ENCODE measurements around the gene MELK.
A peak's percentile ranks its signal among the peaks of the same experiment; 100 is the strongest.
"Not testable (repeated sequence)": the region's sequence is repeated elsewhere in the genome, so short reads cannot be mapped to it uniquely, and the experiment has no call there.

The MELK gene

GRCh38 chr9:36572515-36573418 is at the start of gene MELK:
MELK (plus strand) TSS chr9:36572895; CDS start chr9:36581682, 8,787 bp downstream.
- DNase-seq, result peak; percentile 38

DNA sequence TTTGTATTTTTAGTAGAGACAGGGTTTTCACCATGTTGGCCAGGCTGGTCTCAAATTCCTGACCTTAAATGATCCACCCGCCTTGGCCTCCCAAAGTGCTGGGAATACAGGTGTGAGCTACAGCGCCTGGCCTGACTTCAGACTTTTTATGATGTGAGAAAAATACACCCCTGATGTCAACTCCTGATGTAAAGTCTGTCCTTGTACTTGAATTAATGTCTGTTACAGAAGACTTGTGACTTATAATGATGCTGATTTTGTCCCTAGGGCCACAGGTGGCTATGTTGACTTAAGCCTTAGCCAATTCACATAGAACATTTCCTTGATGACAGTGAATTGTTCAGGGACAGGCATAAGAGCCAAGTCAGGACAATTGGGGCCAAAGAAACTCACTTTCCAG is 42.5 kb upstream of the MELK start:
- DNase-seq, result no peak

DNA sequence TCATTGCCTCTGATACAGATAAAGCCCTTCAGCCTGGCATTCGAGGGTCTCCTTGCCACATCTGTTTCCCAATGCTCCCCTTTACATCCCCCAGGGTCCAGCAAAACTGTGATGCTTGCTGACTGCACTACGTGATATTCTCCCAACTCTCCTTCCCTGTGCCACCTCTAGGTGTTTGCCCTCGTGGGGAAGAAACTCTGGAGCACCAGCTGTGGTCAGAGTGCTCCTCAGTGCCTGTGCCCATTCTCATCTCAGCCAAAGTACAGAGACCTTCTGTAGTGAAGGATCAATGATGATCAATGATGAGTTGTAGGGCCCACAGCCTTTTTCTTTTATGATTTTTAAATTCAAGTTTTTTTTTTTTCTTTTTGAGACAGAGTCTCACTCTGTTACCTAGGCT is 40.3 kb upstream of the MELK start:
- DNase-seq, result no peak

DNA sequence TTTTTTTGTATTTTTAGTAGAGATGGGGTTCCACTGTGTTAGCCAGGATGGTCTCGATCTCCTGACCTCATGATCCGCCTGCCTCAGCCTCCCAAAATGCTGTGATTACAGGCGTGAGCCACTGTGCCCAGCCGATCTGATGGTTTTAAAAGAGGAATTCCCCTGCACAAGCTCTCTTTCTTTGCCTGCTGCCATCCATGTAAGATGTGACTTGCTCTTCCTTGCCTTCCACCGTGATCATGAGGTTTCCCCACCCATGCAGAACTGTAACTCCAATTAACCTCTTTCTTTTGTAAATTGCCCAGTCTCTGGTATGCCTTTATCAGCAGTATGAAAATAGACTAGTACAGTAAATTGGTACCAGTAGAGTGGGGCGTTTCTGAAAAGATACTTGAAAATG is 39.0 kb upstream of the MELK start:
- DNase-seq, result not testable (repeated sequence)

- no peak for DNase-seq
These were observed 37.6 kb upstream of the MELK start for GRCh38 chr9:36535107-36535506.

- DNase-seq, result no peak
These were observed 34.8 kb upstream of the MELK start for GRCh38 chr9:36537861-36538260.

GRCh38 chr9:36542355-36542754 is 30.3 kb upstream of the MELK start:
- DNase-seq, result no peak

DNA sequence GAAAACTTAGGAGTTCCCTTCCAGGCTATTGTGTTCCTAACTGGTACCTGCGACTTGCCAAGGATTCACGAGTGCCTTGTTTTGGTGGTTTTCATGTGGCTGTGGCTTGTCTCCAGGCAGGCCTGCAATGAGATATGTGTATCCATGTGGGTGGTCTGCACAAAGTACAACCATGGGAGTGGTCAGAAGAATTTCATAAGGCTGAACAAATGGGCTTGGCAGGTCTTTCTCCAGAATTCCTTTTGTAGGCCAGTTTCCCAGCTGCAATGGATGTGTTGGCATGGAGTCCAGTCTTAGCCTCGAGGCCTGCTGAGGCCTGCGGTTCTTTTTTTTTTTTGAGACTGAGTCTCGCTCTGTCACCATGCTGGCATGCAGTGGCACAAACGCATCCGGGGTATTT is 28.8 kb upstream of the MELK start:
- no peak for DNase-seq

- no peak for DNase-seq
These were observed 25.1 kb upstream of the MELK start for GRCh38 chr9:36547598-36547997.

GRCh38 chr9:36548454-36548853 is 24.2 kb upstream of the MELK start:
- DNase-seq, result no peak

- no peak for DNase-seq
These were observed 22.6 kb upstream of the MELK start for GRCh38 chr9:36550135-36550534.

DNA sequence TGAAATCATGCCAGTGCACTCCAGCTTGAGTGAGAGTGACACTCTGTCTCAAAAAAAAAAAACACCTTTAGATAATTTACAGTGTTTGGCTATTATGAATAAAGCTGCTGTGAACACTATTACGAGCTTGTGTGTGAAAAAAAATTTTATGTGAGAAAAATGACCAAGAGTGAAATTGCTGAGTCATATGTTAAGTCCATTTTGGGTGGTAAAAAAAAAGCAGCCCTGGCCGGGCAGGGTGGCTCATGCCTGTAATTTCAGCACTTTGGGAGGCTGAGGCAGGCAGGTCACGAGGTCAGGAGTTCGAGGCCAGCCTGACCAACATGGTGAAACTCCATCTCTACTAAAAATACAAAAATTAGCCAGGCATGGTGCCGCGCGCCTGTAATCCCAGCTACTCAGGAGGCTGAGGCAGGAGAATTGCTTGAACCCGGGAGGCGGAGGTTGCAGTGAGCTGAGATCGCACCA is 22.0 kb upstream of the MELK start:
- not testable (repeated sequence) for DNase-seq

- no peak for DNase-seq
These were observed 21.6 kb upstream of the MELK start for GRCh38 chr9:36551129-36551528.

GRCh38 chr9:36551910-36552309 is 20.8 kb upstream of the MELK start:
- DNase-seq, result no peak

- no peak for DNase-seq
These were observed 13.5 kb upstream of the MELK start for GRCh38 chr9:36559036-36559695.

GRCh38 chr9:36560771-36561170 is 11.9 kb upstream of the MELK start:
- peak; percentile 63 for DNase-seq

- not testable (repeated sequence) for DNase-seq
These were observed 9.9 kb upstream of the MELK start for GRCh38 chr9:36562801-36563200.

- DNase-seq, result no peak
These were observed 5.9 kb upstream of the MELK start for GRCh38 chr9:36566813-36567221.

- not testable (repeated sequence) for DNase-seq
These were observed 4.0 kb upstream of the MELK start for GRCh38 chr9:36568681-36569080.

DNA sequence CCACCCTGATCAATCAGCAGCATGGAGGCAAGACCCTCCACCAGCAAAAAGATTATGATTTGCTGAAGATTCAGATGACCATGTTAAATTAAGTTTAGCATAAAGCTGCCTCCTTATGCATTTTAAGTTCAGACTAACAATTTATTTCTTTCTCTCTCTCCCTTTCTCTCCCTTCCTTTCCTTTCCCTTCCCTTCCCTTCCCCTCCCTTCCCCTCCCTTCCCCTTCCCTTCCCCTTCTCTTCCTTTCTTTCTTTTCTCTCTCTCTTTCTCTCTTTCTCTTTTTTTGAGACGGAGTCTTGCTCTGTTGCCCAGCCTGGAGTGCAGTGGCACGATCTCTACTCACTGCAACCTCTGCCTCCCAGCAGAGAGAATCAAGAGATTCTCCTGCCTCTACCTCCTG is 1.4 kb upstream of the MELK start:
- no peak for DNase-seq

DNA sequence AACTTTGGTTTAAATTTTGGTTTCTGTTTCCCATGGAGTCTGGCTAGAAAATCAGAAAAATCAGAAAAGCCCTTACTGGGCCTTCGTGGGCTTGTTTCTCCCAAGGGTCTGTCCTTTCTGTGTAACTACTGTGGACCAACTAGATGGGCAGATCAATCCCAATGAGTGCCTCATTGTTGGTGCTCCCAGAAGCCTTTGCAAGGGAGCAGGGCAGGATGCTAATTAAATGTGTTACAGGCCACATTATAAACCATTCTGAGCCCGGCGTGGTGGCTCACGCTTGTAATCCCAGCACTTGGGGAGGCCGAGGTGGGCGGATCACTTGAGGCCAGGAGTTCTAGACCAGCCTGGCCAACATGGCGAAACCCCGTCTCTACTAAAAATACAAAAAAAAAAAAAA is 1.4 kb downstream of the MELK start:
- DNase-seq, result not testable (repeated sequence)

DNA sequence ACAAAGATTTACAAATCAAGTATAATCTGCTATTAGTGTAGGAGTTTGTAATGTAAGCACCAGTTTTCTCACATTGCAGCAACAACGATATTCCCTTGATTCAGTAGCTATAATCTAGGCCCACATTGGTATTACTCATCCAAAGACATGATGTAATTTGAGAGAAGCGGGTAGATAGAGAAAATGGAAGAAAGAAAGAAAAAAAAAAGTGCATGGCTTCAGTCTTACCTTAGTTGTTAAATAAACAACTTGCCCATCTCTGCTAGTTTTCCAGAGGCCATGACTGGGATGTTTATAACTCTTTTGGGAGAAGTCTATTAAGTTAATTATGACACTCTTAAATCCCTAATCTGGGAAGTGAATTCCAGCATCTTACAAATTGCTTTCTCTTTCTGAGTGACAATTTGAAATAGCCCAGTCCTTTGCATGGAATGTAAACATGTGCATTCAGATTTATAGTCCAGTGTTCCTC is 2.8 kb downstream of the MELK start:
- DNase-seq, result no peak

DNA sequence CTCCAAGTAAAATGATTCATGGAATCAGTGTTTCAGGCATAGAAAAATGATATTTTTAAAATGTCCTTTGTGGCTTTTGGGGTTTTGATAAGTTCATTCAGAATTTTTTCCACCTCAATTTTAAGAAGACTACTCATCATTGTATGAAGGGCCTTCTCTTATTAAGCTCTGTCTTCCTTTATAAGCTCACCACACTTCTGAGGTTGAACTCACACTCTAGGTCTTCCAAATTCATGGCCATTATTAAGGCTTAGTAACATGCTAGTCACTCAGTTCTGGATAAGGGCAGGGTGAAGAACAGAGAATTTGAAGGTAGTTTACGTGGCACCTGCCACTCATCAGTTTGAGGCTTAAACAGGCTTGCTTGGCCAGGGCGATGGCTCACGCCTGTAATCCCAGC is 4.2 kb downstream of the MELK start:
- no peak for DNase-seq
